ENCODE data around the gene TCF7L2. TPM values are rescaled to one million over a fixed set of nuclear protein-coding genes. Genes with fewer than 3 reads are reported as not detected.
A peak's percentile ranks its signal among the peaks of the same experiment; 100 is the strongest.

The TCF7L2 gene
- total RNA-seq, 4 donors from 2014 or later: 12.7 to 59.9 (median 16.1) TPM

GRCh38 chr10:113175176-113175575 is 225.1 kb downstream of the TCF7L2 start:
- Histone ChIP-seq H3K4me3 (no peak overlapping the region), H3K9me3 (no peaks in the 10 kb centered on the region), H3K36me3 (no peaks in the 10 kb centered on the region), H3K4me1 (no peaks in the 10 kb centered on the region), H3K27me3 (no peaks in the 10 kb centered on the region), H3K27ac (no peak overlapping the region)
- intact Hi-C loops (cut with DNase I; ENCODE audit: low total_unique reads): no loop called here
- TF ChIP-seq POLR2A (IDR thresholded peaks at IDR 0.05) (no peak), CTCF (IDR thresholded peaks at IDR 0.05) (no peak)
- no peak for DNase-seq

GRCh38 chr10:113175756-113176651 is 226.0 kb downstream of the TCF7L2 start:
- Histone ChIP-seq H3K27ac (no peak overlapping the region), H3K4me1 (no peaks in the 10 kb centered on the region), H3K4me3 (no peak overlapping the region), H3K9me3 (no peaks in the 10 kb centered on the region), H3K36me3 (no peaks in the 10 kb centered on the region), H3K27me3 (no peaks in the 10 kb centered on the region)
- intact Hi-C loops (cut with DNase I; ENCODE audit: low total_unique reads): no loop called here
- no peak for DNase-seq
- TF ChIP-seq POLR2A (IDR thresholded peaks at IDR 0.05): no peak
- TF ChIP-seq CTCF (IDR thresholded peaks at IDR 0.05): no peak

GRCh38 chr10:113176652-113177155 is 226.7 kb downstream of the TCF7L2 start:
- intact Hi-C loops (cut with DNase I; ENCODE audit: low total_unique reads): no loop called here
- no peak for DNase-seq
- H3K27me3 ChIP-seq: no peaks in the 10 kb centered on the region
- no peaks in the 10 kb centered on the region for H3K36me3 ChIP-seq
- H3K9me3 ChIP-seq: no peaks in the 10 kb centered on the region
- no peak overlapping the region for H3K4me3 ChIP-seq
- no peak for TF ChIP-seq CTCF (IDR thresholded peaks at IDR 0.05)
- TF ChIP-seq POLR2A (IDR thresholded peaks at IDR 0.05): no peak
- H3K4me1 ChIP-seq: no peaks in the 10 kb centered on the region
- peak overlapping the region; percentile 44 to 56 for H3K27ac ChIP-seq

- intact Hi-C loops (cut with DNase I; ENCODE audit: low total_unique reads): no loop called here
- Histone ChIP-seq H3K9me3 (no peaks in the 10 kb centered on the region), H3K27me3 (no peaks in the 10 kb centered on the region), H3K27ac (peak overlapping the region; percentile 44 to 56), H3K4me1 (no peaks in the 10 kb centered on the region), H3K4me3 (no peak overlapping the region), H3K36me3 (no peaks in the 10 kb centered on the region)
- DNase-seq: peak in 1 of 2 donors; percentile 37
- TF ChIP-seq POLR2A (IDR thresholded peaks at IDR 0.05): no peak
- TF ChIP-seq CTCF (IDR thresholded peaks at IDR 0.05): no peak
Observed at GRCh38 chr10:113177156-113177935, 227.3 kb downstream of the TCF7L2 start.

- Histone ChIP-seq H3K27me3 (no peaks in the 10 kb centered on the region), H3K27ac (peak overlapping the region; percentile 44 to 56), H3K36me3 (no peaks in the 10 kb centered on the region), H3K9me3 (no peaks in the 10 kb centered on the region), H3K4me1 (no peaks in the 10 kb centered on the region), H3K4me3 (no peak overlapping the region)
- TF ChIP-seq CTCF (IDR thresholded peaks at IDR 0.05): no peak
- no peak for TF ChIP-seq POLR2A (IDR thresholded peaks at IDR 0.05)
- intact Hi-C loops (cut with DNase I; ENCODE audit: low total_unique reads): no loop called here
- no peak for DNase-seq
Observed at GRCh38 chr10:113177936-113178335, 227.9 kb downstream of the TCF7L2 start.
